Fibroblast of lung (primary cell): Measurements from ENCODE around the gene MAJIN.

ENCODE experiments used
- CTCF ChIP-seq, 2 donors: IDR thresholded peaks in 1 of 2; conservative IDR thresholded peaks in 1 of 2; 1 replicate in 1 of 2; 2 replicates in 1 of 2; pipeline ENCODE4 v1.5.1; 2011 to 2012; ENCODE audit warnings: low read length in 2 of 2, control low read depth in 1 of 2, inconsistent platforms in 1 of 2, low read depth in 1 of 2, mild to moderate bottlenecking in 1 of 2
- EZH2 ChIP-seq: IDR thresholded peaks from 2 replicates; pipeline ENCODE4 v1.5.1; 2012; ENCODE audit warnings: low read length, control low read depth, mild to moderate bottlenecking; ENCODE audit errors: missing control alignments

- TF ChIP-seq CTCF (conservative IDR thresholded peaks at IDR 0.05 in 1 of 2, IDR thresholded peaks at IDR 0.05 in 1 of 2; ENCODE audit: low read depth in 1 of 2, low read length in 2 of 2) (no peak), EZH2 (no peak)
Measured at GRCh38 chr11:64916040-64916774, 55.7 kb downstream of the MAJIN start.
